ENCODE data around the gene SLC5A10. TPM values are rescaled to one million over a fixed set of nuclear protein-coding genes. Genes with fewer than 3 reads are reported as not detected.
"Not testable (repeated sequence)": the region's sequence is repeated elsewhere in the genome, so short reads cannot be mapped to it uniquely, and the experiment has no call there.

The SLC5A10 gene
- total and polyA plus RNA-seq, 10 donors: 0.17 to 2.1 (median 1.5) TPM; not detected in 5

DNA sequence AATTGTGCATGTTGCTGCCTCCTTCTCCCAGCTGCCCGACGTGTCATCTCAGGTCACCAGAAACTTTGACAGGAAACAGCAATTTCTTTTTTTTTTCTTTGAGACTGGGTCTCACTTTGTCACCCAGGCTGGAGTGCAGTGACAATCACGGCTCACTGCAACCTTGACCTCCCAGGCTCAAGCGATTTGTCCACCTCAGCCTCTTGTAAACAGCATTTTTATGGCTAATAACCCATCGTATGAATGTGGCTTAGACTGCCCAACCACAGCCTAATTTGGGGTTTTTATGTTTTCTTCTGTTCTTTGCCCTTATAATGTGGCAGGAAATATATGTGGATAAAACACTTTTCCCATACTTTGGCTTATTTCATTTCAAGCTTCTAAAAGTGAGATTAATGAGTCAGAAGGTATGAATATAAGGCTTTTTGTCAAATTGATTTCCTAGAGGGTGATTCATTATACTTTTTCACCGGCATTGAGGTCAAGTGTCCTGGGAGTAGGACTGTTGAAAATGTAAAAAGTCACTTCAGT is 31.0 kb upstream of the SLC5A10 start:
- Histone ChIP-seq H3K27ac (peak overlapping the region in 4 of 8 donors; percentile 42 to 54 (median 48)), H3K4me1 (peaks cover 13 to 68% (median 27%) of the 10 kb centered on the region in 6 donors), H3K9me3 (no peaks in the 10 kb centered on the region), H3K36me3 (peaks cover 0 to 55% (median 13%) of the 10 kb centered on the region in 6 donors), H3K27me3 (replicated peaks in 1 of 7) (no peaks in the 10 kb centered on the region), H3K4me3 (no peak overlapping the region)
- intact Hi-C loops (cut with DNase I; ENCODE audit: low total_unique reads): no loop called here
- TF ChIP-seq, protein P1, sequence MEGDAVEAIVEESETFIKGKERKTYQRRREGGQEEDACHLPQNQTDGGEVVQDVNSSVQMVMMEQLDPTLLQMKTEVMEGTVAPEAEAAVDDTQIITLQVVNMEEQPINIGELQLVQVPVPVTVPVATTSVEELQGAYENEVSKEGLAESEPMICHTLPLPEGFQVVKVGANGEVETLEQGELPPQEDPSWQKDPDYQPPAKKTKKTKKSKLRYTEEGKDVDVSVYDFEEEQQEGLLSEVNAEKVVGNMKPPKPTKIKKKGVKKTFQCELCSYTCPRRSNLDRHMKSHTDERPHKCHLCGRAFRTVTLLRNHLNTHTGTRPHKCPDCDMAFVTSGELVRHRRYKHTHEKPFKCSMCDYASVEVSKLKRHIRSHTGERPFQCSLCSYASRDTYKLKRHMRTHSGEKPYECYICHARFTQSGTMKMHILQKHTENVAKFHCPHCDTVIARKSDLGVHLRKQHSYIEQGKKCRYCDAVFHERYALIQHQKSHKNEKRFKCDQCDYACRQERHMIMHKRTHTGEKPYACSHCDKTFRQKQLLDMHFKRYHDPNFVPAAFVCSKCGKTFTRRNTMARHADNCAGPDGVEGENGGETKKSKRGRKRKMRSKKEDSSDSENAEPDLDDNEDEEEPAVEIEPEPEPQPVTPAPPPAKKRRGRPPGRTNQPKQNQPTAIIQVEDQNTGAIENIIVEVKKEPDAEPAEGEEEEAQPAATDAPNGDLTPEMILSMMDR (IDR thresholded peaks at IDR 0.05 in 8 of 11, conservative IDR thresholded peaks at IDR 0.05 in 3 of 11): no peak
- no peak for TF ChIP-seq POLR2A (IDR thresholded peaks at IDR 0.05)
- 7 to 15% (median 9%) methylated on average over 6 of the region's 6 CpGs for WGBS, 5 donors
- no peak for DNase-seq

DNA sequence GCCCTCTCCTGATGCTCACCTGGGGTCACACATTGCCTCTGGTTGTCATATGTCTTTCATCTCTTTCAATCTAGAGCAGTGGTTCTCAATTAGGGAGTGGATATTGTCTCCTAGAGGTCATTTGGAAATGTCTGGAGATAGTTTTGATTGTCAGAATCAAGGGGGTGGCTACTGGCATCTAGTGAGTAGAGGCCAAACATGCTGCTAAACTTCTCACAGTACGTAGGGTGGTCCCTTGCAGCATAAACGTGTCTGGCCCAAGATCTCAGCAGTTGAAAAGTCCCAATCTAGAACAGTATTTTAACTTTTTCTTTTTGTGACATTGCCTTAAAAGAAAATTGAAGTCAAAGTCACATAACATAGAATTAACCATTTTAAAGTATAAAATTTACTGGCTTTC is 30.5 kb upstream of the SLC5A10 start:
- peak overlapping the region in 5 of 8 donors; percentile 8 to 54 (median 44) for H3K27ac ChIP-seq
- peaks cover 13 to 71% (median 29%) of the 10 kb centered on the region in 6 donors for H3K4me1 ChIP-seq
- peaks cover 0 to 52% (median 9%) of the 10 kb centered on the region in 6 donors for H3K36me3 ChIP-seq
- WGBS, 5 donors: 48 to 71% (median 65%) methylated on average over 2 of the region's 2 CpGs
- H3K9me3 ChIP-seq: no peaks in the 10 kb centered on the region
- no peak overlapping the region for H3K4me3 ChIP-seq
- H3K27me3 ChIP-seq (replicated peaks in 1 of 7): no peaks in the 10 kb centered on the region
- TF ChIP-seq POLR2AphosphoS5 (IDR thresholded peaks at IDR 0.05): no peak
- no peak for TF ChIP-seq POLR2A (IDR thresholded peaks at IDR 0.05)
- TF ChIP-seq, protein P1 (IDR thresholded peaks at IDR 0.05 in 8 of 11, conservative IDR thresholded peaks at IDR 0.05 in 3 of 11): no peak
- intact Hi-C loops (cut with DNase I; ENCODE audit: low total_unique reads): no loop called here
- DNase-seq: no peak

DNA sequence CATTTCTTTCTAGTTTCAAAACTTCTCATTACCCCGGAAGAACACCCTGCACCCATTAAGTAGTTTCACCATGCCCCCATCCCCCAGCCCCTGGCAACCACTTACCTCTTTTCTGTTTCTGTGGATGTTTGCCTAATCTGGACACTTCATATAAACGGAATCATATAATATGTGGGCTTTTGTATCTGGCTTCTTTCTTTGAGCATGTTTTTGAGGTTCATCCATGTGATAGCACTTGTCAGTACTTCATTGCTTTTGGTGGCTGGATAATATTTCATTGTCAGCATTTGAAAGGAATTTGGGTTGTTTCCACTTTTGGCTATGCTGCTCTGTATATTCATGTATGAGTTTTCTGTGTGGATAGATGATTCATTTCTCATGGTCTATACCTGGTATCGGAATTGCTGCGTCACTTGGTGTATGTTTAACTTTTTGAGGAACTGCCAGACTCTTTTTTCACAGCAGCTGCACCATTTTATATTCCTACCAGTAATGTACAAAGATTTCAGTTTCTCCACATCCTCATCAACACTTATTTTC is 30.0 kb upstream of the SLC5A10 start:
- no peak for DNase-seq
- H3K4me3 ChIP-seq: no peak overlapping the region
- H3K9me3 ChIP-seq: no peaks in the 10 kb centered on the region
- peaks cover 13 to 70% (median 30%) of the 10 kb centered on the region in 6 donors for H3K4me1 ChIP-seq
- H3K36me3 ChIP-seq: peaks cover 0 to 52% (median 5%) of the 10 kb centered on the region in 6 donors
- 32 to 60% (median 47%) methylated on average over 4 of the region's 4 CpGs for WGBS, 5 donors
- TF ChIP-seq, protein P1 (IDR thresholded peaks at IDR 0.05 in 8 of 11, conservative IDR thresholded peaks at IDR 0.05 in 3 of 11): no peak
- no peak for TF ChIP-seq POLR2AphosphoS5 (IDR thresholded peaks at IDR 0.05)
- TF ChIP-seq POLR2A (IDR thresholded peaks at IDR 0.05): no peak
- peak overlapping the region in 5 of 8 donors; percentile 8 to 54 (median 44) for H3K27ac ChIP-seq
- intact Hi-C loops (cut with DNase I; ENCODE audit: low total_unique reads): no loop called here
- no peaks in the 10 kb centered on the region for H3K27me3 ChIP-seq (replicated peaks in 1 of 7)

DNA sequence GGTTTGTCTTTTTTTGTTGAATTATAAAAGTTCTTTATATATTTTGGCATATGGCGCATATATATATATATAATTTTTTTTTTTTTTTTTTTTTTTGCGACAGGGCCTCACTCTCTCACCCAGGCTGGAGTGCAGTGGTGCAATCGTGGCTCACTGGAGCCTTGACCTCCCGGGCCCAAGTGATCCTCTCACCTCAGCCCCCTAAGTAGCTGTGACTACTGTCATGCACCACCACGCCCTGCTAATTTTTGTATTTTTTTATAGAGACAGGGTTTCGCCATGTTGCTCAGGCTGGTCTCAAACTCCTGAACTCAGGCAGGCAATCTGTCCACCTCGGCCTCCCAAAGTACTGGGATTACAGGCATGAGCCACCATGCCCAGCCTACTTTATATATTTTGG is 29.4 kb upstream of the SLC5A10 start:
- intact Hi-C loops (cut with DNase I; ENCODE audit: low total_unique reads); H3K9me3 ChIP-seq; H3K4me3 ChIP-seq; H3K27me3 ChIP-seq (replicated peaks in 1 of 7); DNase-seq: not testable (repeated sequence)
- peaks cover 13 to 67% (median 30%) of the 10 kb centered on the region in 6 donors for H3K4me1 ChIP-seq
- peaks cover 0 to 54% (median 3%) of the 10 kb centered on the region in 6 donors for H3K36me3 ChIP-seq
- 82 to 90% (median 84%) methylated on average over 6 to 7 of the region's 7 CpGs for WGBS, 5 donors
- H3K27ac ChIP-seq: peak overlapping the region in 2 of 8 donors; percentile 42 to 54
